ENCODE measurements around the gene NDP. TPM values are rescaled to one million over a fixed set of nuclear protein-coding genes. Genes with fewer than 3 reads are reported as not detected.
"Not testable (repeated sequence)": the region's sequence is repeated elsewhere in the genome, so short reads cannot be mapped to it uniquely, and the experiment has no call there.

Gene NDP
- total RNA-seq, 1 donor from 2014 or later: not detected

DNA sequence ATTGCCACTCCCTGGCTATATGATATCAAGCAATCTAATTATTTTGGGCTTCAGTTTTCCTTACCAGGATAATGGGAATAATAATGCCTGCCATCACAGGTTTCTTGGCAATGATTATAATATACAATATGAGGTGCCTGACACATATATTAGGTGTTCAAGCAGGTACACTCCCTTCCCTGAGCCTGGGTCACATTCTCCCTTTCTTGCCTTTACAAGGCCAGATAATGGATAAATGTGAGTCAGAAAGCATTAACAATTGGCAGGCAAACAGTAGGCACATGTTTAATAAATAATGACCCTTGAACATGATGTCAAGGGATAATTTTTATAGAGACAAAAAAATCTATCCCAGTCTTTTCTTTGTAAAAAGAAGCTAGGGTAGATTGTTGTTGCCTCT, 17.2 kb downstream of the NDP start:
- DNase-seq (no peak), ATAC-seq (ENCODE audit: low read depth) (no peak)
- Mint-ChIP-seq H3K4me3 (no peak overlapping the region), H3K9me3 (no peaks in the 10 kb centered on the region), H3K27me3 (peaks cover 5% of the 10 kb centered on the region), H3K27ac (no peak overlapping the region), H3K36me3 (ENCODE audit: low read depth) (no peaks in the 10 kb centered on the region), H3K4me1 (peaks cover 2% of the 10 kb centered on the region)
- TF ChIP-seq, protein P1, sequence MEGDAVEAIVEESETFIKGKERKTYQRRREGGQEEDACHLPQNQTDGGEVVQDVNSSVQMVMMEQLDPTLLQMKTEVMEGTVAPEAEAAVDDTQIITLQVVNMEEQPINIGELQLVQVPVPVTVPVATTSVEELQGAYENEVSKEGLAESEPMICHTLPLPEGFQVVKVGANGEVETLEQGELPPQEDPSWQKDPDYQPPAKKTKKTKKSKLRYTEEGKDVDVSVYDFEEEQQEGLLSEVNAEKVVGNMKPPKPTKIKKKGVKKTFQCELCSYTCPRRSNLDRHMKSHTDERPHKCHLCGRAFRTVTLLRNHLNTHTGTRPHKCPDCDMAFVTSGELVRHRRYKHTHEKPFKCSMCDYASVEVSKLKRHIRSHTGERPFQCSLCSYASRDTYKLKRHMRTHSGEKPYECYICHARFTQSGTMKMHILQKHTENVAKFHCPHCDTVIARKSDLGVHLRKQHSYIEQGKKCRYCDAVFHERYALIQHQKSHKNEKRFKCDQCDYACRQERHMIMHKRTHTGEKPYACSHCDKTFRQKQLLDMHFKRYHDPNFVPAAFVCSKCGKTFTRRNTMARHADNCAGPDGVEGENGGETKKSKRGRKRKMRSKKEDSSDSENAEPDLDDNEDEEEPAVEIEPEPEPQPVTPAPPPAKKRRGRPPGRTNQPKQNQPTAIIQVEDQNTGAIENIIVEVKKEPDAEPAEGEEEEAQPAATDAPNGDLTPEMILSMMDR (IDR thresholded peaks at IDR 0.05): no peak
- ChIA-PET CTCF (no interaction called here), POLR2A (no interaction called here)
- intact Hi-C loops (cut with micrococcal nuclease): loop anchor here (10.0 kb wide), 1 partner anchor 1119 kb away; no protein-coding TSS in a partner anchor

GRCh38 chrX:43953218-43953617, 20.0 kb downstream of the NDP start:
- Mint-ChIP-seq H3K4me3 (no peak overlapping the region), H3K9me3 (no peaks in the 10 kb centered on the region), H3K27me3 (peaks cover 3% of the 10 kb centered on the region), H3K36me3 (ENCODE audit: low read depth) (no peaks in the 10 kb centered on the region), H3K4me1 (peaks cover 4% of the 10 kb centered on the region), H3K27ac (no peak overlapping the region)
- ATAC-seq (ENCODE audit: low read depth) (no peak), DNase-seq (no peak)
- TF ChIP-seq, protein P1 (IDR thresholded peaks at IDR 0.05): no peak
- ChIA-PET CTCF (no interaction called here), POLR2A (no interaction called here)
- intact Hi-C loops (cut with micrococcal nuclease): loop anchor here (10.0 kb wide), 1 partner anchor 1122 kb away; no protein-coding TSS in a partner anchor

- CTCF ChIA-PET: no interaction called here
- no peaks in the 10 kb centered on the region for H3K36me3 Mint-ChIP-seq (ENCODE audit: low read depth)
- intact Hi-C loops (cut with micrococcal nuclease): loop anchor here (10.0 kb wide), 1 partner anchor 1125 kb away; no protein-coding TSS in a partner anchor
- no peak overlapping the region for H3K27ac Mint-ChIP-seq
- DNase-seq: no peak
- TF ChIP-seq, protein P1 (IDR thresholded peaks at IDR 0.05): no peak
- no peak overlapping the region for H3K4me3 Mint-ChIP-seq
- H3K4me1 Mint-ChIP-seq: peaks cover 4% of the 10 kb centered on the region
- H3K9me3 Mint-ChIP-seq: no peaks in the 10 kb centered on the region
- no peak for ATAC-seq (ENCODE audit: low read depth)
- POLR2A ChIA-PET: no interaction called here
- peaks cover 3% of the 10 kb centered on the region for H3K27me3 Mint-ChIP-seq
Measured at GRCh38 chrX:43949669-43950068, 23.5 kb downstream of the NDP start.

GRCh38 chrX:43940816-43941474, 32.2 kb downstream of the NDP start:
- ATAC-seq (ENCODE audit: low read depth) (no peak), DNase-seq (no peak)
- no peaks in the 10 kb centered on the region for H3K4me1 Mint-ChIP-seq
- CTCF ChIA-PET: interaction anchor here (1.5 kb wide), 1 partner anchor 18 kb away, joined by 3 read pairs; no protein-coding TSS in a partner anchor
- H3K36me3 Mint-ChIP-seq (ENCODE audit: low read depth): no peaks in the 10 kb centered on the region
- no peaks in the 10 kb centered on the region for H3K9me3 Mint-ChIP-seq
- POLR2A ChIA-PET: no interaction called here
- H3K4me3 Mint-ChIP-seq: no peak overlapping the region
- no peaks in the 10 kb centered on the region for H3K27me3 Mint-ChIP-seq
- no peak overlapping the region for H3K27ac Mint-ChIP-seq
- intact Hi-C loops (cut with micrococcal nuclease): no loop called here
- TF ChIP-seq, protein P1 (IDR thresholded peaks at IDR 0.05): no peak

DNA sequence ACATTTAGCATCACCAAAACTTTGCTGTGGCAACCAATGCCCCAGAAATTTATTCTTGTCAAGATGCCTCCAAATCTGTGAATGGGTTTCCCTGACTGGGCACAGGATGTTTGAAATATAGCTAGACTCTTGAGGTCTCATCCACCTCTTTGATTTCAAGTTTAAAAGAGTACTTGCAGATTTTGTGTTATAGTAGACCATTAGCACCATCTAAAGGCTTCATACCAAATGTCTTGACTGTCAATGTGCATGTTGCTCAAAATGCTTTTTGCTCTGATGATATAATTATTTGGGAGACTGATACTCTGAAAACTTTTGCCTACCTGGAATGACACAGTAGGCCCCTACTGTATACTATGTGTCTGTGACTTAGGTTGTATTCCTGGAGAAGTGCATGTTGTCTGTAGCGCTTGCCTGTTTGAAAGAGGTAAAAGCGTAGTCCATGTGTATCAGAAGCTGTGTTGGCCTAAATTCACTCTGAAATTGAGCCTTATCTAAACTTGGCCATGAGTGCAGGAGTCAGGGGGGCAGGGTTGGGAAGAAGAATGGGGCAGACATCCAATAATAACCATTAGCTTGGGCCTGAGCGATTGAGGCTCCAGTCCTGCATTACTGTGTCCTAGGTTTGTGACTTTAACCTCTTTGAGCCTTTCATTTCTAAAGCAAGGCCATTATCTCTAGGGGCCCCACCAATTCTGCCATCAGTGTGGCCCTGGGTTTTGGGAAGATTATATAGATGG, 33.8 kb downstream of the NDP start:
- POLR2A ChIA-PET: no interaction called here
- Mint-ChIP-seq H3K9me3 (no peaks in the 10 kb centered on the region), H3K27ac (no peak overlapping the region), H3K4me1 (no peaks in the 10 kb centered on the region), H3K27me3 (no peaks in the 10 kb centered on the region), H3K4me3 (no peak overlapping the region), H3K36me3 (ENCODE audit: low read depth) (no peaks in the 10 kb centered on the region)
- TF ChIP-seq, protein P1 (IDR thresholded peaks at IDR 0.05): no peak
- no peak for ATAC-seq (ENCODE audit: low read depth)
- intact Hi-C loops (cut with micrococcal nuclease): no loop called here
- no peak for DNase-seq
- CTCF ChIA-PET: no interaction called here

DNA sequence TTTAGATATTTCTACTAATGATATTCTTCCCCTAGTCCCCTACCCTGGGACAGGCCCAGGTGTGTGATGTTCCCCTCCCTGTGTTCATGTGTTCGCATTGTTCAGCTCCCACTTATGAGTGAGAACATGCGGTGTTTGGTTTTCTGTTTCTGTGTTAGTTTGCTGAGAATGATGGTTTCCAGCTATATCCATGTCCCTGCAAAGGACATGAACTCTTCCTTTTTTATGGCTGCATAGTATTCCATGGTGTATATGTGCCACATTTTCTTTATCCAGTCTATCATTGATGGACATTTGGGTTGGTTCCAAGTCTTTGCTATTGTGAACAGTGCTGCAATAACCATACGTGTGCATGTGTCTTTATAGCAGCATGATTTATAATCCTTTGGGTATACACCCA, 51.2 kb downstream of the NDP start:
- H3K9me3 Mint-ChIP-seq; H3K36me3 Mint-ChIP-seq (ENCODE audit: low read depth); H3K4me1 Mint-ChIP-seq; CTCF ChIA-PET; H3K27ac Mint-ChIP-seq; H3K4me3 Mint-ChIP-seq; H3K27me3 Mint-ChIP-seq; DNase-seq; intact Hi-C loops (cut with micrococcal nuclease); ATAC-seq (ENCODE audit: low read depth); POLR2A ChIA-PET: not testable (repeated sequence)

GRCh38 chrX:43910772-43911171, 62.4 kb downstream of the NDP start:
- H3K4me1 Mint-ChIP-seq; H3K36me3 Mint-ChIP-seq (ENCODE audit: low read depth); H3K4me3 Mint-ChIP-seq; CTCF ChIA-PET; H3K27ac Mint-ChIP-seq; POLR2A ChIA-PET; DNase-seq; ATAC-seq (ENCODE audit: low read depth); intact Hi-C loops (cut with micrococcal nuclease); H3K9me3 Mint-ChIP-seq; H3K27me3 Mint-ChIP-seq: not testable (repeated sequence)
